ENCODE results near the gene TICAM2. TPM values are rescaled to one million over a fixed set of nuclear protein-coding genes. Genes with fewer than 3 reads are reported as not detected.
A peak's percentile ranks its signal among the peaks of the same experiment; 100 is the strongest.

Gene TICAM2
- total and polyA plus RNA-seq, 4 donors: 1.5 to 5.8 (median 2.5) TPM

DNA sequence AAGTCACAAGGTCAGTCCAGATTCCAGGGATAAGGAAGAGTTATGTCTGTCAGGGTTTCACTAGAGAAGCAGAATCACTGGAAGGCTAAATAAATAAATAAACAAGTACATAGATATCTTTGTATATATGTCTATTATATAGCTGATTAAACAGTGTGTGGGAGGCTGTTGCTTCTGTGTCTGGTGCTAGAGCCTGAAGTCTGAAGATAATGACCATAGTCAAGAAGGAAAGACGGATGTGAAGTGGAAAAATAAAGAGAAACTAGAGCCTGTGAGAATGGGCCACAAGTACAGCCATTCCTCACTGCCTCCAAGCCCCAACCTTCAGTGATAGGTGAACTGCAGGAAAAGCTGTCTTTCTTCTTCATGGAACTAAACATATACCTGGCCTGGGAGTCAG, 27.6 kb upstream of the TICAM2 start:
- Histone ChIP-seq H3K9me3 (ENCODE audit: control insufficient read depth in 4 of 4, insufficient read depth in 3 of 4, low read length in 3 of 4) (no peaks in the 10 kb centered on the region), H3K36me3 (ENCODE audit: control insufficient read depth in 4 of 4, insufficient read depth in 4 of 4, low read length in 4 of 4) (no peaks in the 10 kb centered on the region), H3K4me3 (no peak overlapping the region), H3K4me1 (ENCODE audit: control insufficient read depth in 5 of 5, insufficient read depth in 5 of 5, low read length in 5 of 5) (peaks cover 0 to 18% (median 3%) of the 10 kb centered on the region in 5 donors), H3K27ac (ENCODE audit: low read depth in 1 of 2, low read length in 1 of 2) (no peak overlapping the region), H3K27me3 (ENCODE audit: control insufficient read depth in 3 of 3, insufficient read depth in 3 of 3, low read length in 2 of 3) (no peaks in the 10 kb centered on the region), H3K9ac (ENCODE audit: insufficient read depth in 1 of 2, low read length in 2 of 2) (no peak overlapping the region)
- TF ChIP-seq, protein P1, sequence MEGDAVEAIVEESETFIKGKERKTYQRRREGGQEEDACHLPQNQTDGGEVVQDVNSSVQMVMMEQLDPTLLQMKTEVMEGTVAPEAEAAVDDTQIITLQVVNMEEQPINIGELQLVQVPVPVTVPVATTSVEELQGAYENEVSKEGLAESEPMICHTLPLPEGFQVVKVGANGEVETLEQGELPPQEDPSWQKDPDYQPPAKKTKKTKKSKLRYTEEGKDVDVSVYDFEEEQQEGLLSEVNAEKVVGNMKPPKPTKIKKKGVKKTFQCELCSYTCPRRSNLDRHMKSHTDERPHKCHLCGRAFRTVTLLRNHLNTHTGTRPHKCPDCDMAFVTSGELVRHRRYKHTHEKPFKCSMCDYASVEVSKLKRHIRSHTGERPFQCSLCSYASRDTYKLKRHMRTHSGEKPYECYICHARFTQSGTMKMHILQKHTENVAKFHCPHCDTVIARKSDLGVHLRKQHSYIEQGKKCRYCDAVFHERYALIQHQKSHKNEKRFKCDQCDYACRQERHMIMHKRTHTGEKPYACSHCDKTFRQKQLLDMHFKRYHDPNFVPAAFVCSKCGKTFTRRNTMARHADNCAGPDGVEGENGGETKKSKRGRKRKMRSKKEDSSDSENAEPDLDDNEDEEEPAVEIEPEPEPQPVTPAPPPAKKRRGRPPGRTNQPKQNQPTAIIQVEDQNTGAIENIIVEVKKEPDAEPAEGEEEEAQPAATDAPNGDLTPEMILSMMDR (IDR thresholded peaks at IDR 0.05; ENCODE audit: control extremely low read depth, extremely low read depth): no peak
- DNase-seq (no peak), ATAC-seq (ENCODE audit: insufficient read depth, low FRiP score) (no peak)
- 82 to 94% methylated on average over 1 of the region's 1 CpG for WGBS, 2 donors

DNA sequence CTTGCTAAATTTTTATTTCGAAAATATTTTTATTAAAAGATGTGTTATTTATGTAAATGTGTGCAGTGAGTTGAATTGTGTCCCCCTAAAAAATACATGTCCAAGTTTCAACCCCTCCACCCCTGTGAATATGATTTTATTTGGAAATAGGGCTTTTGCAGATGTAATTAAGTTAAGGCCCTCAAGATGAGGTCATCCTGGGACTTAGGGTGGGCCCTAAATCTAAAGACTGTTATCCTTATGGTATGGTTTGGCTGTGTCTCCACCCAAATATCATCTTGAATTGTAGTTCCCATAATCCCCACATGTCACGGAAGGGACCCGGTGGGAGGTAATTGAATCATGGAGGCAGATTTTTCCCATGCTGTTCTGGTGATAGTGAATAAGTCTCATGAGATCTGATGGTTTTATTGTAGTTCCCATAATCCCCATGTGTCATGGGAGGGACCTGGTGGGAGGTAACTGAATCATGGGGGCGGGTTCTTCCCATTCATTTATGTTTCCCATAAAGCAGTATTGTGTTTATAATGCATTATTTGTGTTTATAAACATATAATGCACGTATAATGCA, 25.1 kb upstream of the TICAM2 start:
- DNase-seq (no peak), ATAC-seq (ENCODE audit: insufficient read depth, low FRiP score) (no peak)
- Histone ChIP-seq H3K4me1 (ENCODE audit: control insufficient read depth in 5 of 5, insufficient read depth in 5 of 5, low read length in 5 of 5) (peaks cover 2 to 22% (median 14%) of the 10 kb centered on the region in 5 donors), H3K36me3 (ENCODE audit: control insufficient read depth in 4 of 4, insufficient read depth in 4 of 4, low read length in 4 of 4) (no peaks in the 10 kb centered on the region), H3K9me3 (ENCODE audit: control insufficient read depth in 4 of 4, insufficient read depth in 3 of 4, low read length in 3 of 4) (no peaks in the 10 kb centered on the region), H3K4me3 (no peak overlapping the region), H3K9ac (ENCODE audit: insufficient read depth in 1 of 2, low read length in 2 of 2) (no peak overlapping the region), H3K27ac (ENCODE audit: low read depth in 1 of 2, low read length in 1 of 2) (no peak overlapping the region), H3K27me3 (ENCODE audit: control insufficient read depth in 3 of 3, insufficient read depth in 3 of 3, low read length in 2 of 3) (no peaks in the 10 kb centered on the region)
- 88 to 95% methylated on average over 5 of the region's 5 CpGs for WGBS, 2 donors
- TF ChIP-seq, protein P1 (IDR thresholded peaks at IDR 0.05; ENCODE audit: control extremely low read depth, extremely low read depth): no peak

DNA sequence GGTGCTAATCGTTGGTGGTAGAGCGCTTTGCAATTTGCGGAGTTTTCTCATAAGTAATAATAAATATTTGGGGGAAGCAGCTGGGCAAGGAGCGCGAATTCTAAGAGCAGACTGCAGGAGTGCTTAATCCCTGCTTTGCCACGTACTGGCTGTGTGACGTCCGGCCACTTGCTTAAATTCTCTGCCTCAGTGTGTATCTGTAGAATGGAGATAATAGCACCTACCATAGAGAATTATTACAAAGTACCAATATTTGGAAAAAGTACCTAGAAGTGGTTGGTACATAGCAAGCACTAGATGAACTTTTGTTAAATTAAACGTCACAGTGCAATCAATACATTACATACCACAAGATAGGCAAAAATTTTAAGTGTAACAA, 24.2 kb upstream of the TICAM2 start:
- ATAC-seq (ENCODE audit: insufficient read depth, low FRiP score): no peak
- WGBS, 2 donors: 0 to 1% methylated on average over 9 of the region's 9 CpGs
- peak overlapping the region; percentile 81 to 85 for H3K27ac ChIP-seq (ENCODE audit: low read depth in 1 of 2, low read length in 1 of 2)

More for the DNA sequence above, 24.2 kb upstream of the TICAM2 start:
- Histone ChIP-seq H3K9ac (ENCODE audit: insufficient read depth in 1 of 2, low read length in 2 of 2) (peak overlapping the region; percentile 9 to 95), H3K36me3 (ENCODE audit: control insufficient read depth in 4 of 4, insufficient read depth in 4 of 4, low read length in 4 of 4) (no peaks in the 10 kb centered on the region), H3K4me3 (peak overlapping the region; percentile 48), H3K9me3 (ENCODE audit: control insufficient read depth in 4 of 4, insufficient read depth in 3 of 4, low read length in 3 of 4) (no peaks in the 10 kb centered on the region), H3K27me3 (ENCODE audit: control insufficient read depth in 3 of 3, insufficient read depth in 3 of 3, low read length in 2 of 3) (no peaks in the 10 kb centered on the region), H3K4me1 (ENCODE audit: control insufficient read depth in 5 of 5, insufficient read depth in 5 of 5, low read length in 5 of 5) (peaks cover 4 to 29% (median 14%) of the 10 kb centered on the region in 5 donors)
- TF ChIP-seq, protein P1 (IDR thresholded peaks at IDR 0.05; ENCODE audit: control extremely low read depth, extremely low read depth): no peak
- no peak for DNase-seq

Data from lung (tissue), 12 donors.